K562 (cell line): ENCODE measurements around the gene SLPI. TPM values are rescaled to one million over a fixed set of nuclear protein-coding genes. Genes with fewer than 3 reads are reported as not detected.

Experiments
- CC2D1A ChIP-seq: fragments of 450-650 bp; IDR thresholded peaks from 2 replicates; pipeline ENCODE4 v1.6.1; 2017; ENCODE audit warnings: mild to moderate bottlenecking
- DACH1 ChIP-seq: fragments of 450-650 bp; IDR thresholded peaks from 2 replicates; pipeline ENCODE4 v1.6.1; 2018; ENCODE audit not compliant: partially characterized antibody
- EHMT2 ChIP-seq: fragments of 450-650 bp; IDR thresholded peaks from 2 replicates; pipeline ENCODE4 v1.6.1; 2018; ENCODE audit warnings: antibody characterized with exemption
- ELF1 ChIP-seq: fragments of 200-800 bp; sonication (Bioruptor generic); IDR thresholded peaks from 2 replicates; pipeline ENCODE4 v1.6.1; 2016; ENCODE audit warnings: missing genetic modification characterization, missing compliant biosample characterization
- FOXA1 ChIP-seq: fragments of 450-650 bp; IDR thresholded peaks from 2 replicates; pipeline ENCODE4 v1.6.1; 2016; ENCODE audit warnings: mild to moderate bottlenecking, borderline replicate concordance
- GATA2 ChIP-seq: sonication (generic); formaldehyde crosslinking; IDR thresholded peaks from 2 replicates; pipeline ENCODE4 v1.4.0; 2020; ENCODE audit warnings: mild to moderate bottlenecking, missing genetic modification reagents
- HMG20B ChIP-seq: fragments of 250-450 bp; sonication (Bioruptor Pico); IDR thresholded peaks from 2 replicates; pipeline ENCODE4 v1.5.0; 2021; ENCODE audit warnings: mild to moderate bottlenecking
- ID3 ChIP-seq, 2 experiments: fragments of 250-450 bp in 1 of 2; fragments of 450-650 bp in 1 of 2; sonication (Bioruptor Pico) in 1 of 2; IDR thresholded peaks; 2 replicates each; pipeline versions ENCODE4 v1.6.1 to v1.8.0; 2016 to 2021; ENCODE audit warnings: mild to moderate bottlenecking in 2 of 2, moderate library complexity in 2 of 2, missing compliant biosample characterization in 1 of 2, missing genetic modification characterization in 1 of 2
- ILF3 ChIP-seq: fragments of 450-650 bp; IDR thresholded peaks from 2 replicates; pipeline ENCODE4 v1.6.1; 2018; ENCODE audit warnings: antibody characterized with exemption, mild to moderate bottlenecking, moderate library complexity, borderline replicate concordance
- MTA1 ChIP-seq: fragments of 450-650 bp; IDR thresholded peaks from 2 replicates; pipeline ENCODE4 v1.6.1; 2017; ENCODE audit warnings: borderline replicate concordance
- MTA3 ChIP-seq: fragments of 450-650 bp; formaldehyde crosslinking; IDR thresholded peaks from 2 replicates; pipeline ENCODE4 v1.6.1; 2017; ENCODE audit warnings: mild to moderate bottlenecking, borderline replicate concordance
- NCOA6 ChIP-seq: fragments of 450-650 bp; IDR thresholded peaks from 2 replicates; pipeline ENCODE4 v1.6.1; 2017; ENCODE audit warnings: mild to moderate bottlenecking
- NELFE ChIP-seq: IDR thresholded peaks from 2 replicates; pipeline ENCODE4 v1.6.1; 2011; ENCODE audit warnings: mild to moderate bottlenecking; ENCODE audit not compliant: insufficient read depth, insufficient read length
- POLR3G ChIP-seq: IDR thresholded peaks from 2 replicates; pipeline ENCODE4 v1.6.1; 2011; ENCODE audit not compliant: insufficient read length, insufficient replicate concordance; ENCODE audit errors: extremely low read depth
- TEAD2 ChIP-seq: fragments of 450-650 bp; IDR thresholded peaks from 2 replicates; pipeline ENCODE4 v1.6.1; 2016; ENCODE audit warnings: missing genetic modification characterization, control low read depth, missing compliant biosample characterization
- WHSC1 ChIP-seq: IDR thresholded peaks from one replicate; pipeline ENCODE4 v1.6.1; 2012; ENCODE audit warnings: low read length, control low read depth, inconsistent platforms
- polyA plus RNA-seq, 8 experiments: library from polyadenylated mRNA; depleted of rRNA in 4 of 8; stranded (reverse) in 5 of 8; unstranded in 3 of 8; fragments of >200 nt; fragmentation: Nextera tagmentation in 2 of 8; fragmentation: Illumina TruSeq in 1 of 8; extraction: Ambion mirVana in 2 of 8; extraction: Trizol in 1 of 8; gene quantifications; 2 replicates each; pipeline versions ENCODE4 v1.2.1 to v1.2.3, GENCODE V29; 2011 to 2014; ENCODE audit warnings: inconsistent platforms in 1 of 8, missing spikeins in 1 of 8
- total RNA-seq, 7 experiments: library from RNA; depleted of rRNA in 6 of 7; stranded (reverse); fragments of >200 nt in 6 of 7; fragmentation: Illumina TruSeq in 2 of 7; extraction: Trizol in 2 of 7; gene quantifications; 2 replicates each; pipeline versions ENCODE4 v1.2.1 to v1.2.3, GENCODE V29; 2011 to 2021; ENCODE audit warnings: low replicate concordance in 1 of 7
- TF ChIP-seq, protein P1 (sequence below): fragments of 200-400 bp; formaldehyde crosslinking; IDR thresholded peaks from 2 replicates; pipeline ENCODE4 v1.6.1; 2017; ENCODE audit warnings: mild to moderate bottlenecking, low read depth, low read length, moderate library complexity
- TF ChIP-seq, protein P2 (sequence below): IDR thresholded peaks from 2 replicates; pipeline ENCODE4 v1.6.1; 2014; ENCODE audit warnings: antibody characterized with exemption
- TF ChIP-seq, protein P3 (sequence below): fragments of 250-450 bp; sonication (Bioruptor Pico); IDR thresholded peaks from 2 replicates; pipeline ENCODE4 v1.6.1; 2021; ENCODE audit warnings: mild to moderate bottlenecking
- TF ChIP-seq, protein P4 (sequence below): sonication (generic); formaldehyde crosslinking; IDR thresholded peaks from 2 replicates; pipeline ENCODE4 v1.5.0; 2020; ENCODE audit warnings: missing genetic modification reagents
- TF ChIP-seq, protein P5 (sequence below): sonication (generic); formaldehyde crosslinking; IDR thresholded peaks from 2 replicates; pipeline ENCODE4 v1.8.0; 2022; ENCODE audit warnings: missing genetic modification reagents, mild to moderate bottlenecking, borderline replicate concordance

SLPI gene
- total and polyA plus RNA-seq, 9 of the 15 experiments (the other 6 are each of a cell fraction or from before 2014, with no cell fraction given), result 0.78 TPM; not detected in 8

- TF ChIP-seq, protein P1, sequence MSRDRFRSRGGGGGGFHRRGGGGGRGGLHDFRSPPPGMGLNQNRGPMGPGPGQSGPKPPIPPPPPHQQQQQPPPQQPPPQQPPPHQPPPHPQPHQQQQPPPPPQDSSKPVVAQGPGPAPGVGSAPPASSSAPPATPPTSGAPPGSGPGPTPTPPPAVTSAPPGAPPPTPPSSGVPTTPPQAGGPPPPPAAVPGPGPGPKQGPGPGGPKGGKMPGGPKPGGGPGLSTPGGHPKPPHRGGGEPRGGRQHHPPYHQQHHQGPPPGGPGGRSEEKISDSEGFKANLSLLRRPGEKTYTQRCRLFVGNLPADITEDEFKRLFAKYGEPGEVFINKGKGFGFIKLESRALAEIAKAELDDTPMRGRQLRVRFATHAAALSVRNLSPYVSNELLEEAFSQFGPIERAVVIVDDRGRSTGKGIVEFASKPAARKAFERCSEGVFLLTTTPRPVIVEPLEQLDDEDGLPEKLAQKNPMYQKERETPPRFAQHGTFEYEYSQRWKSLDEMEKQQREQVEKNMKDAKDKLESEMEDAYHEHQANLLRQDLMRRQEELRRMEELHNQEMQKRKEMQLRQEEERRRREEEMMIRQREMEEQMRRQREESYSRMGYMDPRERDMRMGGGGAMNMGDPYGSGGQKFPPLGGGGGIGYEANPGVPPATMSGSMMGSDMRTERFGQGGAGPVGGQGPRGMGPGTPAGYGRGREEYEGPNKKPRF, result no peak
- TF ChIP-seq CC2D1A, result 0 out of 2 replicates have a peak, but pooled peaks have one; percentile 27
- TF ChIP-seq, protein P2, sequence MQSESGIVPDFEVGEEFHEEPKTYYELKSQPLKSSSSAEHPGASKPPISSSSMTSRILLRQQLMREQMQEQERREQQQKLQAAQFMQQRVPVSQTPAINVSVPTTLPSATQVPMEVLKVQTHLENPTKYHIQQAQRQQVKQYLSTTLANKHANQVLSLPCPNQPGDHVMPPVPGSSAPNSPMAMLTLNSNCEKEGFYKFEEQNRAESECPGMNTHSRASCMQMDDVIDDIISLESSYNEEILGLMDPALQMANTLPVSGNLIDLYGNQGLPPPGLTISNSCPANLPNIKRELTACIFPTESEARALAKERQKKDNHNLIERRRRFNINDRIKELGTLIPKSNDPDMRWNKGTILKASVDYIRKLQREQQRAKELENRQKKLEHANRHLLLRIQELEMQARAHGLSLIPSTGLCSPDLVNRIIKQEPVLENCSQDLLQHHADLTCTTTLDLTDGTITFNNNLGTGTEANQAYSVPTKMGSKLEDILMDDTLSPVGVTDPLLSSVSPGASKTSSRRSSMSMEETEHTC, result no peak
- TF ChIP-seq DACH1, result no peak
- TF ChIP-seq ID3 (CRISPR knock-in tag; IDR thresholded peaks at IDR 0.05), result no peak
- peak; percentile 34; the same call in 1 of the 2 replicates for TF ChIP-seq ID3 (tag; IDR thresholded peaks at IDR 0.05)
- no peak for TF ChIP-seq TEAD2 (tag)
- TF ChIP-seq, protein P3, sequence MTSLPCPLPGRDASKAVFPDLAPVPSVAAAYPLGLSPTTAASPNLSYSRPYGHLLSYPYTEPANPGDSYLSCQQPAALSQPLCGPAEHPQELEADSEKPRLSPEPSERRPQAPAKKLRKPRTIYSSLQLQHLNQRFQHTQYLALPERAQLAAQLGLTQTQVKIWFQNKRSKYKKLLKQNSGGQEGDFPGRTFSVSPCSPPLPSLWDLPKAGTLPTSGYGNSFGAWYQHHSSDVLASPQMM (CRISPR knock-in tag), result no peak
- TF ChIP-seq, protein P4, sequence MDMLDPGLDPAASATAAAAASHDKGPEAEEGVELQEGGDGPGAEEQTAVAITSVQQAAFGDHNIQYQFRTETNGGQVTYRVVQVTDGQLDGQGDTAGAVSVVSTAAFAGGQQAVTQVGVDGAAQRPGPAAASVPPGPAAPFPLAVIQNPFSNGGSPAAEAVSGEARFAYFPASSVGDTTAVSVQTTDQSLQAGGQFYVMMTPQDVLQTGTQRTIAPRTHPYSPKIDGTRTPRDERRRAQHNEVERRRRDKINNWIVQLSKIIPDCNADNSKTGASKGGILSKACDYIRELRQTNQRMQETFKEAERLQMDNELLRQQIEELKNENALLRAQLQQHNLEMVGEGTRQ, result no peak
- TF ChIP-seq MTA1, result no peak
- TF ChIP-seq, protein P5, sequence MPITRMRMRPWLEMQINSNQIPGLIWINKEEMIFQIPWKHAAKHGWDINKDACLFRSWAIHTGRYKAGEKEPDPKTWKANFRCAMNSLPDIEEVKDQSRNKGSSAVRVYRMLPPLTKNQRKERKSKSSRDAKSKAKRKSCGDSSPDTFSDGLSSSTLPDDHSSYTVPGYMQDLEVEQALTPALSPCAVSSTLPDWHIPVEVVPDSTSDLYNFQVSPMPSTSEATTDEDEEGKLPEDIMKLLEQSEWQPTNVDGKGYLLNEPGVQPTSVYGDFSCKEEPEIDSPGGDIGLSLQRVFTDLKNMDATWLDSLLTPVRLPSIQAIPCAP (CRISPR knock-in tag), result no peak
- TF ChIP-seq MTA3, result peak; percentile 80; the same call in 1 of the 2 replicates
- TF ChIP-seq HMG20B (CRISPR knock-in tag), result no peak
- TF ChIP-seq EHMT2, result no peak
- TF ChIP-seq ILF3, result no peak
- no peak for TF ChIP-seq NELFE
- TF ChIP-seq WHSC1, result no peak
- TF ChIP-seq NCOA6, result peak; percentile 94
- TF ChIP-seq POLR3G, result no peak
- no peak for TF ChIP-seq GATA2 (CRISPR knock-in tag)
- 0 out of 2 replicates have a peak, but pooled peaks have one; percentile 32 for TF ChIP-seq ELF1 (tag)
- TF ChIP-seq FOXA1, result no peak
Measured at GRCh38 chr20:45293041-45294002, 39.0 kb upstream of the SLPI start (continued).
